ENCODE measurements around the gene PARL. TPM values are rescaled to one million over a fixed set of nuclear protein-coding genes. Genes with fewer than 3 reads are reported as not detected.

Gene PARL
- total RNA-seq, 1 experiment from 2014 or later = 69.2 TPM

DNA sequence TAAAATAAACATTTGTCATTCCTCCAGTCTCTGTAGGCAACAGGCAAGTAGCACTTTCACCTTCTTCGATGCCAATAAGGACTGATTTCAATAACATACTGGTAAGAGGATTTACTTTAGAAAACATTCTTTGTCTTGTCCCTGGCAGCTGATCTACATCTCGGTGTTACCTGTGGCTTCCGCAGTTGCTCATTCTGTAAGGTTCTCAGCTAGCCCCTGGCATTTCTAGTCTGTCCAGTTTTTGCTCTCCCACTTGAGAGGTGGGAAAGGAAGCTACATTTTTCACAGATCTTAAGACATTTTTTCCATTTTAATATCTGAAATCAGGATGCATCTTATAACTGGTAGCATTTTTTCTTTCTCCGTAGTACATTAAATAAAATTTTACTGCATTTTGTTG lies 39.6 kb downstream of the PARL start:
- H3K27ac ChIP-seq (ENCODE audit: low read length) = peak overlapping the region; percentile 69

DNA sequence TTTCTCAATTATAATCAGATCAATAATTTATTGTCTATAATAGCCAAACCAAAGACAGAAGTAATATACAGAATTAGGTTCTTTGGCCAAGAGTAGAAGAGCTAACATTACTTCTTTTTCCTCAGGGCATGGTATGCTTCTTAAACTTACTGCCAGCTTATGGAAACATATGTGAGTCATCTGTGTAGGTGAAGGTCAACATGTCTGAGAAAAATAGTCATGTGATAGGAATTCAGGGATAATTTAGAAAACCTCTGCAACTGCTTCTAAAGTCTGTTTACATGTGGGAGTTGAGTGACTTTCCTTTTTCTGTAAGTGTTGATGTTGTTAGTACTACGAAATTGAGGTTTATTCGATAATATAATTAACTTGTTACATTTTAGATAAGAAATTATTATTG lies 40.1 kb downstream of the PARL start:
- intact Hi-C loops (cut with micrococcal nuclease) = loop anchor here (2.0 kb wide), 1 partner anchor 20 kb away; the partner anchor contains the start of gene MAP6D1
- H3K27me3 ChIP-seq (ENCODE audit: low read length) = no peaks in the 10 kb centered on the region
- CTCF ChIA-PET = interaction anchor here (0.6 to 0.7 kb wide), 2 partner anchors 36 to 459 kb away, joined by 4 read pairs; no protein-coding TSS in a partner anchor
- peak overlapping the region; percentile 71 for H3K4me2 ChIP-seq (ENCODE audit: low read length)
- H3K9ac ChIP-seq (ENCODE audit: low read length) = no peak overlapping the region
- H4K20me1 ChIP-seq (ENCODE audit: low read length) = no peaks in the 10 kb centered on the region
- POLR2A ChIA-PET (ENCODE audit: unreplicated experiment) = interaction anchor here (0.6 kb wide), 1 partner anchor 290 kb away, joined by 3 read pairs; the partner anchor contains the start of gene EIF2B5
- DNase-seq = peak; percentile 87
- H3F3A ChIP-seq (ENCODE audit: low read length, unreplicated experiment) = peaks cover 14% of the 10 kb centered on the region
- peak; percentile 71 for ATAC-seq
- no TSS peak for BruUV-seq (replicated peaks)
- H3K27ac ChIP-seq (ENCODE audit: low read length) = peak overlapping the region; percentile 69
- peaks cover 20% of the 10 kb centered on the region for H3K36me3 ChIP-seq (ENCODE audit: low read depth, low read length)
- no peaks in the 10 kb centered on the region for H3K9me3 ChIP-seq (ENCODE audit: low read length)
- no peak overlapping the region for H2AFZ ChIP-seq (ENCODE audit: low read length)
- TF ChIP-seq EZH2 (IDR thresholded peaks at IDR 0.05; ENCODE audit: low read length, unreplicated experiment) = no peak
- TF ChIP-seq CTCF (conservative IDR thresholded peaks at IDR 0.05; ENCODE audit: low read depth, low read length) = no peak
- TF ChIP-seq EZH2phosphoT487 (IDR thresholded peaks at IDR 0.05; ENCODE audit: borderline replicate concordance, low read length) = no peak
- H3K4me1 ChIP-seq (ENCODE audit: insufficient read depth, low read length) = peaks cover 22% of the 10 kb centered on the region
- H3K79me2 ChIP-seq (ENCODE audit: low read length) = peaks cover 11% of the 10 kb centered on the region; the same call in 1 of the 2 replicates
- H3K4me3 ChIP-seq (ENCODE audit: low read length) = no peak overlapping the region
- H3K9me2 ChIP-seq (replicated peaks; ENCODE audit: low read length) = no peaks in the 10 kb centered on the region

More for the DNA sequence above, 39.6 kb downstream of the PARL start:
- no peak for TF ChIP-seq EZH2 (IDR thresholded peaks at IDR 0.05; ENCODE audit: low read length, unreplicated experiment)
- TF ChIP-seq CTCF (conservative IDR thresholded peaks at IDR 0.05; ENCODE audit: low read depth, low read length) = no peak
- TF ChIP-seq EZH2phosphoT487 (IDR thresholded peaks at IDR 0.05; ENCODE audit: borderline replicate concordance, low read length) = no peak
- BruUV-seq (replicated peaks) = no TSS peak
- Histone ChIP-seq H3K9me3 (ENCODE audit: low read length) (no peaks in the 10 kb centered on the region), H3F3A (ENCODE audit: low read length, unreplicated experiment) (peaks cover 14% of the 10 kb centered on the region), H2AFZ (ENCODE audit: low read length) (no peak overlapping the region), H3K79me2 (ENCODE audit: low read length) (peaks cover 11% of the 10 kb centered on the region; the same call in 1 of the 2 replicates), H3K4me2 (ENCODE audit: low read length) (peak overlapping the region; percentile 71), H3K9ac (ENCODE audit: low read length) (0 out of 2 replicates have a peak overlapping the region, but pooled peaks have one; percentile 9), H4K20me1 (ENCODE audit: low read length) (no peaks in the 10 kb centered on the region), H3K36me3 (ENCODE audit: low read depth, low read length) (peaks cover 20% of the 10 kb centered on the region), H3K27me3 (ENCODE audit: low read length) (no peaks in the 10 kb centered on the region), H3K4me3 (ENCODE audit: low read length) (peak overlapping the region; percentile 30; the same call in 1 of the 2 replicates), H3K9me2 (replicated peaks; ENCODE audit: low read length) (no peaks in the 10 kb centered on the region), H3K4me1 (ENCODE audit: insufficient read depth, low read length) (peaks cover 22% of the 10 kb centered on the region)
- ChIA-PET CTCF (interaction anchor here (0.6 kb wide), 1 partner anchor 35 kb away, joined by 4 read pairs; no protein-coding TSS in a partner anchor), POLR2A (ENCODE audit: unreplicated experiment) (no interaction called here)
- DNase-seq (peak; percentile 79), ATAC-seq (peak; percentile 73)
- intact Hi-C loops (cut with micrococcal nuclease) = loop anchor here (2.0 kb wide), 1 partner anchor 20 kb away; the partner anchor contains the start of gene MAP6D1

- Histone ChIP-seq H3K4me1 (ENCODE audit: insufficient read depth, low read length) (peaks cover 8% of the 10 kb centered on the region), H3K9me3 (ENCODE audit: low read length) (no peaks in the 10 kb centered on the region), H3K4me3 (ENCODE audit: low read length) (no peak overlapping the region), H3K9ac (ENCODE audit: low read length) (no peak overlapping the region), H3K4me2 (ENCODE audit: low read length) (no peak overlapping the region), H2AFZ (ENCODE audit: low read length) (no peak overlapping the region), H3K79me2 (ENCODE audit: low read length) (no peaks in the 10 kb centered on the region), H3K27me3 (ENCODE audit: low read length) (no peaks in the 10 kb centered on the region), H3F3A (ENCODE audit: low read length, unreplicated experiment) (peaks cover 6% of the 10 kb centered on the region), H3K36me3 (ENCODE audit: low read depth, low read length) (peaks cover 27% of the 10 kb centered on the region), H3K9me2 (replicated peaks; ENCODE audit: low read length) (no peaks in the 10 kb centered on the region), H3K27ac (ENCODE audit: low read length) (no peak overlapping the region), H4K20me1 (ENCODE audit: low read length) (no peaks in the 10 kb centered on the region)
- ATAC-seq (no peak), DNase-seq (no peak)
- intact Hi-C loops (cut with micrococcal nuclease) = no loop called here
- ChIA-PET POLR2A (ENCODE audit: unreplicated experiment) (no interaction called here), CTCF (no interaction called here)
- no TSS peak for BruUV-seq (replicated peaks)
- TF ChIP-seq EZH2 (IDR thresholded peaks at IDR 0.05; ENCODE audit: low read length, unreplicated experiment) (no peak), CTCF (conservative IDR thresholded peaks at IDR 0.05; ENCODE audit: low read depth, low read length) (no peak), EZH2phosphoT487 (IDR thresholded peaks at IDR 0.05; ENCODE audit: borderline replicate concordance, low read length) (no peak)
Measured at GRCh38 chr3:183839751-183840150, 44.9 kb downstream of the PARL start.
